Measurements from ENCODE around the gene NAP1L1.
"Not testable (repeated sequence)": the region's sequence is repeated elsewhere in the genome, so short reads cannot be mapped to it uniquely, and the experiment has no call there.

The NAP1L1 gene

GRCh38 chr12:75996861-75997447 lies 87.5 kb downstream of the NAP1L1 start:
- TF ChIP-seq CTCF (IDR thresholded peaks at IDR 0.05; ENCODE audit: control insufficient read depth, insufficient read depth, low read depth, low read length, missing control alignments) = no peak
- H3K4me3 ChIP-seq (ENCODE audit: control insufficient read depth, low read depth, low read length) = no peak overlapping the region
- DNase-seq (ENCODE audit: low read depth) = no peak

GRCh38 chr12:75995691-75996090 lies 88.8 kb downstream of the NAP1L1 start:
- DNase-seq (ENCODE audit: low read depth) = no peak
- TF ChIP-seq CTCF (IDR thresholded peaks at IDR 0.05; ENCODE audit: control insufficient read depth, insufficient read depth, low read depth, low read length, missing control alignments) = no peak
- no peak overlapping the region for H3K4me3 ChIP-seq (ENCODE audit: control insufficient read depth, low read depth, low read length)

GRCh38 chr12:75994069-75994740 lies 90.3 kb downstream of the NAP1L1 start:
- no peak for DNase-seq (ENCODE audit: low read depth)
- no peak for TF ChIP-seq CTCF (IDR thresholded peaks at IDR 0.05; ENCODE audit: control insufficient read depth, insufficient read depth, low read depth, low read length, missing control alignments)
- H3K4me3 ChIP-seq (ENCODE audit: control insufficient read depth, low read depth, low read length) = no peak overlapping the region

GRCh38 chr12:75991753-75992152 lies 92.7 kb downstream of the NAP1L1 start:
- H3K4me3 ChIP-seq (ENCODE audit: control insufficient read depth, low read depth, low read length) = no peak overlapping the region
- DNase-seq (ENCODE audit: low read depth) = no peak
- TF ChIP-seq CTCF (IDR thresholded peaks at IDR 0.05; ENCODE audit: control insufficient read depth, insufficient read depth, low read depth, low read length, missing control alignments) = no peak

GRCh38 chr12:75990189-75990912 lies 94.1 kb downstream of the NAP1L1 start:
- DNase-seq (ENCODE audit: low read depth) = no peak
- TF ChIP-seq CTCF (IDR thresholded peaks at IDR 0.05; ENCODE audit: control insufficient read depth, insufficient read depth, low read depth, low read length, missing control alignments) = no peak
- H3K4me3 ChIP-seq (ENCODE audit: control insufficient read depth, low read depth, low read length) = no peak overlapping the region

- DNase-seq (ENCODE audit: low read depth); H3K4me3 ChIP-seq (ENCODE audit: control insufficient read depth, low read depth, low read length): not testable (repeated sequence)
These were observed 96.8 kb downstream of the NAP1L1 start for GRCh38 chr12:75987709-75988108.
